HCT116 (cell line): ENCODE data around the gene CRISPLD2. TPM values are rescaled to one million over a fixed set of nuclear protein-coding genes. Genes with fewer than 3 reads are reported as not detected.

Experiments used
- ATAC-seq: fragments of 200-7000 bp; cut with Tn5 transposase; 2 replicates; pipeline ENCODE4 v1.9.1; 2020; ENCODE audit warnings: mild to moderate bottlenecking, moderate library complexity
- BruUV-seq: library from RNA; stranded (reverse); fragments of 400-500 nt; replicated peaks from 2 replicates; lab custom pipeline; 2021; lab: Mats Ljungman, UMichigan
- CTCF ChIA-PET: fragments of 300-600 bp; sonication (Branson Sonifier 250); formaldehyde crosslinking; loops from one replicate; lab custom pipeline; 2021; ENCODE audit warnings: antibody characterized with exemption; lab: Charles Lee
- POLR2A ChIA-PET: fragments of 300-600, 350-600 bp; sonication (Branson Sonifier 250); formaldehyde crosslinking; loops from one replicate; lab custom pipeline; 2021; ENCODE audit warnings: antibody characterized with exemption; lab: Charles Lee
- RAD21 ChIA-PET, 2 experiments: fragments of 300-600 bp; sonication (Branson Sonifier 250); formaldehyde crosslinking; loops; one replicate each; lab custom pipeline; 2023; ENCODE audit warnings: low total read pairs in 2 of 2; ENCODE audit not compliant: uncharacterized antibody in 2 of 2, unreplicated experiment in 2 of 2, low non-redundant PET in 1 of 2; lab: Charles Lee
- DNase-seq: peaks from one replicate; pipeline ENCODE4 v3.0.0-alpha.2; 2010; ENCODE audit warnings: low read depth, low spot score
- H2AFZ ChIP-seq: fragments of 200-600 bp; shearing (Covaris generic), sonication (generic); 2 replicates; pipeline ENCODE4 v1.6.1; 2017; ENCODE audit warnings: low read depth, mixed run types, mixed read lengths, antibody characterized with exemption, low read length; ENCODE audit not compliant: poor library complexity, severe bottlenecking
- H3K27ac ChIP-seq: 2 replicates; pipeline ENCODE4 v1.5.1; 2012; ENCODE audit warnings: low read depth, low read length
- H3K27me3 ChIP-seq: fragments of 200-600 bp; sonication (generic); 2 replicates; pipeline ENCODE4 v1.6.1; 2016; ENCODE audit warnings: mixed run types, low read length, mixed read lengths; ENCODE audit not compliant: insufficient read depth
- H3K36me3 ChIP-seq, 2 experiments: fragments of 200-500 bp in 1 of 2; fragments of 200-600 bp in 1 of 2; sonication (Bioruptor generic) in 1 of 2; sonication (generic) in 1 of 2; 2 replicates each; pipeline versions ENCODE4 v1.5.1 to v1.6.1; 2014 to 2016; ENCODE audit warnings: low read length in 2 of 2, inconsistent platforms in 1 of 2, mixed read lengths in 1 of 2, mixed run types in 1 of 2; ENCODE audit not compliant: insufficient read depth in 2 of 2, control insufficient read depth in 1 of 2
- H3K4me1 ChIP-seq, 2 experiments: fragments of 200-600 bp in 1 of 2; sonication (generic) in 1 of 2; 2 replicates each; pipeline versions ENCODE4 v1.5.1 to v1.6.1; 2012 to 2017; ENCODE audit warnings: low read length in 2 of 2, inconsistent platforms in 1 of 2, mild to moderate bottlenecking in 1 of 2, mixed read lengths in 1 of 2, mixed run types in 1 of 2, moderate library complexity in 1 of 2; ENCODE audit not compliant: insufficient read depth in 2 of 2, control insufficient read depth in 1 of 2
- H3K4me2 ChIP-seq: fragments of 200-600 bp; sonication (generic); 2 replicates; pipeline ENCODE4 v1.6.1; 2017; ENCODE audit warnings: mixed run types, low read length, mixed read lengths
- H3K4me3 ChIP-seq, 2 experiments: fragments of 200-600 bp in 1 of 2; sonication (generic) in 1 of 2; replicated peaks in 1 of 2; 2 replicates each; pipeline ENCODE4 v1.5.1; 2011 to 2016; ENCODE audit warnings: low read length in 2 of 2, control low read depth in 1 of 2, low read depth in 1 of 2, mild to moderate bottlenecking in 1 of 2, mixed read lengths in 1 of 2, mixed run types in 1 of 2
- H3K79me2 ChIP-seq: fragments of 200-600 bp; sonication (generic); 2 replicates; pipeline ENCODE4 v1.6.1; 2017; ENCODE audit warnings: mild to moderate bottlenecking, mixed run types, low read length, moderate library complexity, mixed read lengths; ENCODE audit not compliant: insufficient read depth
- H3K9ac ChIP-seq: fragments of 200-600 bp; sonication (generic); 2 replicates; pipeline ENCODE4 v1.6.1; 2016; ENCODE audit warnings: low read length, mixed read lengths
- H3K9me2 ChIP-seq: fragments of 200-600 bp; sonication (generic), shearing (Covaris generic); 2 replicates; pipeline ENCODE4 v1.6.1; 2017; ENCODE audit warnings: mixed run types, mild to moderate bottlenecking, moderate library complexity; ENCODE audit not compliant: insufficient read depth
- H3K9me3 ChIP-seq, 2 experiments: fragments of 200-500 bp in 1 of 2; fragments of 200-600 bp in 1 of 2; sonication (Bioruptor generic) in 1 of 2; sonication (generic) in 1 of 2; 2 replicates each; pipeline ENCODE4 v1.6.1; 2014 to 2017; ENCODE audit warnings: low read length in 2 of 2, mixed read lengths in 2 of 2, inconsistent platforms in 1 of 2, low read depth in 1 of 2, mild to moderate bottlenecking in 1 of 2, mixed run types in 1 of 2, moderate library complexity in 1 of 2; ENCODE audit not compliant: control insufficient read depth in 1 of 2, insufficient read depth in 1 of 2
- H4K20me1 ChIP-seq: fragments of 200-600 bp; sonication (generic), shearing (Covaris generic); 2 replicates; pipeline ENCODE4 v1.6.1; 2017; ENCODE audit warnings: mixed run types, mild to moderate bottlenecking, moderate library complexity; ENCODE audit not compliant: insufficient read depth
- CEBPB ChIP-seq: IDR thresholded peaks from 2 replicates; pipeline ENCODE4 v1.6.1; 2012; ENCODE audit warnings: low read depth
- FOSL1 ChIP-seq: IDR thresholded peaks from 2 replicates; pipeline ENCODE4 v1.6.1; 2012; ENCODE audit warnings: low read depth
- JUND ChIP-seq: IDR thresholded peaks from 2 replicates; pipeline ENCODE4 v1.6.1; 2012
- POLR2AphosphoS5 ChIP-seq: IDR thresholded peaks from 2 replicates; pipeline ENCODE4 v1.6.1; 2011; ENCODE audit warnings: mild to moderate bottlenecking, low read depth, low read length, moderate library complexity
- RAD21 ChIP-seq: IDR thresholded peaks from 2 replicates; pipeline ENCODE4 v1.6.1; 2012; ENCODE audit warnings: low read depth, mild to moderate bottlenecking
- SIN3A ChIP-seq: IDR thresholded peaks from 2 replicates; pipeline ENCODE4 v1.6.1; 2012; ENCODE audit warnings: low read depth
- TCF7L2 ChIP-seq: IDR thresholded peaks from 2 replicates; pipeline ENCODE4 v1.7.0; 2011; ENCODE audit warnings: borderline replicate concordance, inconsistent platforms; ENCODE audit not compliant: insufficient read depth, insufficient read length; ENCODE audit errors: extremely low read depth
- YY1 ChIP-seq: IDR thresholded peaks from 2 replicates; pipeline ENCODE4 v1.6.1; 2011; ENCODE audit warnings: low read length, low read depth, moderate library complexity, mild to moderate bottlenecking; ENCODE audit not compliant: insufficient replicate concordance; ENCODE audit errors: extremely low read depth
- intact Hi-C: fragments of 100-400 bp; cut with micrococcal nuclease; formaldehyde crosslinking; loops from 2 replicates; pipeline ENCODE4 v1.10.0; 2022
- total RNA-seq: library from RNA; stranded (reverse); gene quantifications from one replicate; pipeline ENCODE4 v1.2.1, GENCODE V29; 2021; ENCODE audit not compliant: unreplicated experiment
- TF ChIP-seq, protein P1 (sequence below), 3 experiments: fragments of 200-600 bp in 1 of 3; sonication (generic) in 1 of 3; IDR thresholded peaks in 2 of 3; conservative IDR thresholded peaks in 1 of 3; 2 replicates each; pipeline ENCODE4 v1.5.1; 2012 to 2017; ENCODE audit warnings: low read depth in 2 of 3, low read length in 2 of 3, antibody characterized with exemption in 1 of 3, borderline replicate concordance in 1 of 3, control low read depth in 1 of 3, mild to moderate bottlenecking in 1 of 3, mixed read lengths in 1 of 3, mixed run types in 1 of 3, moderate library complexity in 1 of 3; ENCODE audit not compliant: insufficient read depth in 1 of 3

CRISPLD2 gene
- total RNA-seq, 1 experiment from 2014 or later, result 4.6 TPM

DNA sequence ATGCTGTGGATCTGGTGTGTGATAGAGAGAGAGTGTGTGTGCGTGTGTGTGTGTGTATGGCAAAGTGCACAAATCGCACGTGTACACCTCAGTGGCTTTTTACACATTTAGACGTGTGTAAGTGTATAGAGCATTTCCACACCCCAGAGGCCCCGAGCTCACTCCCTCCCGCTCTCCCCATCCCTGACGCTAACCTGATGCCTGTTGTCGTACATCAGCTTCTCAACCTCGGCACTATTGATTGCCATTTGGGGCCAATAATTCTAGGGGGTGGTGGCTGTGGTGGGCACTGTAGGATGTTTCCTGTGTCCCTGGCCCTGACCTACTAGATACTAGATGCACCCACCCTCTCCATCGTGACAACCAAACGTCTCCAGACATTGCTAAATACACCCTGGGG, 30.4 kb upstream of the CRISPLD2 start:
- no peak for DNase-seq
- ChIA-PET POLR2A (no interaction called here), RAD21 (no interaction called here), CTCF (no interaction called here)
- Histone ChIP-seq H3K9me2 (no peaks in the 10 kb centered on the region), H4K20me1 (no peaks in the 10 kb centered on the region), H3K9me3 (no peaks in the 10 kb centered on the region), H3K79me2 (no peaks in the 10 kb centered on the region), H3K4me1 (0 out of 4 replicates have a peak, but pooled peaks cover 0 to 2% of the 10 kb centered on the region in 2 experiments), H3K27me3 (no peaks in the 10 kb centered on the region), H3K4me2 (no peak overlapping the region), H3K27ac (no peak overlapping the region), H3K4me3 (no peak overlapping the region), H3K36me3 (no peaks in the 10 kb centered on the region), H2AFZ (no peak overlapping the region), H3K9ac (no peak overlapping the region)
- no peak for TF ChIP-seq CEBPB
- no peak for TF ChIP-seq POLR2AphosphoS5
- TF ChIP-seq, protein P1, sequence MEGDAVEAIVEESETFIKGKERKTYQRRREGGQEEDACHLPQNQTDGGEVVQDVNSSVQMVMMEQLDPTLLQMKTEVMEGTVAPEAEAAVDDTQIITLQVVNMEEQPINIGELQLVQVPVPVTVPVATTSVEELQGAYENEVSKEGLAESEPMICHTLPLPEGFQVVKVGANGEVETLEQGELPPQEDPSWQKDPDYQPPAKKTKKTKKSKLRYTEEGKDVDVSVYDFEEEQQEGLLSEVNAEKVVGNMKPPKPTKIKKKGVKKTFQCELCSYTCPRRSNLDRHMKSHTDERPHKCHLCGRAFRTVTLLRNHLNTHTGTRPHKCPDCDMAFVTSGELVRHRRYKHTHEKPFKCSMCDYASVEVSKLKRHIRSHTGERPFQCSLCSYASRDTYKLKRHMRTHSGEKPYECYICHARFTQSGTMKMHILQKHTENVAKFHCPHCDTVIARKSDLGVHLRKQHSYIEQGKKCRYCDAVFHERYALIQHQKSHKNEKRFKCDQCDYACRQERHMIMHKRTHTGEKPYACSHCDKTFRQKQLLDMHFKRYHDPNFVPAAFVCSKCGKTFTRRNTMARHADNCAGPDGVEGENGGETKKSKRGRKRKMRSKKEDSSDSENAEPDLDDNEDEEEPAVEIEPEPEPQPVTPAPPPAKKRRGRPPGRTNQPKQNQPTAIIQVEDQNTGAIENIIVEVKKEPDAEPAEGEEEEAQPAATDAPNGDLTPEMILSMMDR (IDR thresholded peaks at IDR 0.05 in 2 of 3, conservative IDR thresholded peaks at IDR 0.05 in 1 of 3; ENCODE audit: borderline replicate concordance in 1 of 3, insufficient read depth in 1 of 3, low read depth in 2 of 3, low read length in 2 of 3), result no peak
- no peak for TF ChIP-seq RAD21
- TF ChIP-seq JUND, result no peak
- TF ChIP-seq TCF7L2, result no peak
- TF ChIP-seq YY1, result no peak
- intact Hi-C loops, result no loop called here
- no TSS peak for BruUV-seq
- no peak for ATAC-seq

DNA sequence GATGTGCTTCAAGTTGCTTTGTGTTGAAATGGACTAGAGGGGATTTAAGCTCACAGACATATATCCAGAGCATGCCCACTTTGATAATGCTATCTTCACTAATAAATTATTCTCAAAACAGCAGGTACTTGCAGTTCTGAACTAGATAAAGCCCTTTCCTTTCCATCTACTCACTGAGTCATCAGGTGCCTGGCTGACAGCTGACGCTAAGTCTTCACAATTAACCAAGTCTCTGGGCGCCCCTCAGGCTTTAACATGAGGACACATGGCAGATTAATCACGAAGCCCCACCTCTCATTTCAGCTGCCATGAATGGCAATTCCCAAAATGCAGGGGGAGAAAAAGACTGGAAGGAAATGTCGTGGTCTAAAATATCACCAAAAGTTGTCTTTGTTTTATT, 29.5 kb upstream of the CRISPLD2 start:
- ATAC-seq, result no peak
- intact Hi-C loops, result no loop called here
- ChIA-PET CTCF (no interaction called here), RAD21 (no interaction called here), POLR2A (no interaction called here)
- Histone ChIP-seq H3K9ac (no peak overlapping the region), H3K9me2 (no peaks in the 10 kb centered on the region), H3K79me2 (no peaks in the 10 kb centered on the region), H3K4me1 (0 out of 4 replicates have a peak, but pooled peaks cover 0 to 2% of the 10 kb centered on the region in 2 experiments), H3K36me3 (no peaks in the 10 kb centered on the region), H4K20me1 (no peaks in the 10 kb centered on the region), H3K9me3 (no peaks in the 10 kb centered on the region), H3K4me3 (no peak overlapping the region), H2AFZ (no peak overlapping the region), H3K27me3 (no peaks in the 10 kb centered on the region), H3K4me2 (no peak overlapping the region), H3K27ac (no peak overlapping the region)
- DNase-seq, result no peak
- no TSS peak for BruUV-seq
- TF ChIP-seq CEBPB, result no peak
- TF ChIP-seq FOSL1, result no peak
- no peak for TF ChIP-seq JUND
- TF ChIP-seq, protein P1 (IDR thresholded peaks at IDR 0.05 in 2 of 3, conservative IDR thresholded peaks at IDR 0.05 in 1 of 3; ENCODE audit: borderline replicate concordance in 1 of 3, insufficient read depth in 1 of 3, low read depth in 2 of 3, low read length in 2 of 3), result no peak
- TF ChIP-seq SIN3A, result no peak
